HG03280 (cell line): ENCODE measurements around the gene NRBP1.

Experiments used
- ATAC-seq: cut with Tn5 transposase; IDR thresholded peaks from one replicate; pipeline ENCODE4 v1.9.1; 2021; ENCODE audit warnings: mild to moderate bottlenecking, moderate library complexity; ENCODE audit not compliant: unreplicated experiment

Gene NRBP1

DNA sequence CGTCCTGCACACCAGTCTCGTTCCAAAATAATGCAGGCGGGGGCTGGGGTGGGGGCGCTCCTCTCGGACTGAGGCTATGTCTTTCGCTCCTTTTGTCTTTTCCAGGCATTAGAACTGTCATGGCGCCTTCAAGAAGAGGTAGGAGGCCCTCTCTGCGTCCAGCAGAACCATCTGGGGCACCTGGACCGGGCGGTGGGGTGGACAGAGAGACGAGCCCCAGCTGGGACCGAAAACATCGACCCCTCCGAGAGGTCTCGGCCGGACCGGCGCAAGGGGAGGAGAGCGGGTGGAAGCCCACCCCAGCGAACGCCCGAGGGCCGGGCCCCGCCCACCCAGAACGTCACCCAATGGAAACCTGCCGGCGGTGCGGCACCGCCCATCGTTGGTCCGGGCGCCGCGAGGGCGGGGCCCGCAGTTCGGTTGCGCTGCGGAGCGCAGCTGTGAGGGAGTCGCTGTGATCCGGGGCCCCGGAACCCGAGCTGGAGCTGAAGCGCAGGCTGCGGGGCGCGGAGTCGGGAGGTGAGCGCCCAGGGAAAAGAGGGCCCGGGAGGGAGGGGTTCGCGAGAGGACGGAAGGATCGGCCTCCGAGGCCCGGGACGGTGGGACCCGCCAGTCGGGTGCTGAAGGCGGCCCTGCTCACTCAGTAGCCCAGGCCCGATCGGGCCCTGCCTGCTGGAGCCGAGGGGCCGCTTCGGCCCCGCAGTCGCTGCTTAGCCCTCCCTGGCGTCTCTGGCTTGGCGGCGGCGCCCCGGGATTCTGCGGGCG, at the start of gene NRBP1:
TSS of gene NRBP1 (plus strand) at position 419 of the 765 bp plus-strand sequence. CDS start 4,643 bp downstream, outside the sequence.
- peak; percentile 90 for ATAC-seq

DNA sequence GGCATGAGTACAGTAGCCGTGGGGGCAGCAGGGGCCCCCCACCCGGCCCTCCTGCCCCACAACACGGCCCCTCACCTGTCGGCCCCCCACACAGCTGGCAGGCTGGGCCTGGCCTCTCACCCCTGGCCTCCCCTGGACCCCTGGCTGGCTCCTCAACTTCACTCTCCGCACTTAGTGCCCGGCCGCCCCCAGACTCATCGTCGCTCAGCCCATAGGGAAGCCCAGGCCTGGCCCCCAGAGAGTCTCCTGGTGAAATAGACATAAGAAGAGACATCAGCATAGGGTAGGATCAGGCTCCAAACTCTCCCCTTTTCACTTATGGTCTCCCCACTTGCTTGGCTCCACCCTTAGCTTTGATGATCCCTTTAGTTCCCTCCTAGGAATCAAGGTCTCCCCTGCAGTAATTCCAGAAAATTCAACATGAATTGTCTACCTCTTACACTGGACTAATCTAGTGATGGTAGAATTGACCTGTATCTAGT, 49.6 kb upstream of the NRBP1 start:
- ATAC-seq: no peak

DNA sequence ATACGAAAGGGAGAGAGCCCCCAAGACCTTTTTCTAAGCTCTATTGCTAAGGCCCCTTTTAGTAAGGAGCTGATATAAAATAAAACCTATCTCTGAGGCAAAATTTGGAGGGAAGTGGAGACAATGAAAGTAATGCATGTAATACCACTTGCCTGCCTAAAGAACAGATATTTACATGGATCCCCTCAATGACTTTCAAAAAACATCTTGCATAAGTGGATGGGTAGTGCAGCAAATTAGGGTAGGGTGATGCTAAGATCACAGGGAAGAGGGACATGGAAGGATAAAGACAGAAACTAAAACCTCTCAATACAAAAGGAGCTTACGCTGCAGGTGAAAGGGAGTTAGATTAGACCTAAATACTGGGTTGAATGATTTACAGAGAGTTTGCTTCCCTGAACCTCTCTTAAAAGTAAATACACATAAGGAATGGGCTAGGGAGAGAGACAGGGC, 49.0 kb upstream of the NRBP1 start:
- no peak for ATAC-seq

DNA sequence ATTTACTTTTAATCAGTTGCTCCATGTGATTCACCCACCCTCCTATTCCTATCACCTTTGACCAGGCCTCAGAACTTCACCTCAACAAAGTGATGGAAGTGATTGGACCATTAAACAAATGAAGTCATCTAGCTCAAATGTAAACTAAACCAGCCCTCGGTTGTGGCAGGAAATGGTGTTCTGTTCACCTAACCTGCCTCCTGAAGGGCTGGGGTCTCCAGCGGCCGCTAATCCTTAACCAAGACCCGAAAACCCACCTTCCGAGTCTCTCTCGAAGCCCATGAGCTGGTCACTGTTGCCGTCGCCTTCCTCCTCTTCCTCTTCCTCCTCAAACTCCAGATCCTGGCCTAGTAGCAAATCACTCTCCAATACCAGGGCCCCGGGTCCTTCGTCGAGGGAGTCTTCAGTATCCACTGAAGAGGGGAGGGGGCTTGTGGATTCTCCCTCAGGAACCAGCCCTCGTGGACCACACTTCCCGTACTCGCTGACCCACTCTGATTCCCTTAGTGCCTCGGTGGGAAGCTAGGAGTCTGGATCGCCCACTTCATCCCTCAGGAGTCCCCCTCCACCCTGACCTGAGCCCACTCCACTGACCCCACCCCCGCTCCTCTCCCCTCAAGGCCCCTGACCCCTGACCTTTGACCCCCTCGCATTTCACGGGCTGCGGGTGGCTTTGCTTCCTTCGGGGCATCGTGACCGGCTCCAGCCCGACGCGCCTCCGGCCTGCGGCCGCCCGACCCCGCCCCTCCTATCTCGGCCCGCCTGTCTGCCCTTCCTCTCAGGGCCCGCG, 48.4 kb upstream of the NRBP1 start:
- ATAC-seq: peak; percentile 36

DNA sequence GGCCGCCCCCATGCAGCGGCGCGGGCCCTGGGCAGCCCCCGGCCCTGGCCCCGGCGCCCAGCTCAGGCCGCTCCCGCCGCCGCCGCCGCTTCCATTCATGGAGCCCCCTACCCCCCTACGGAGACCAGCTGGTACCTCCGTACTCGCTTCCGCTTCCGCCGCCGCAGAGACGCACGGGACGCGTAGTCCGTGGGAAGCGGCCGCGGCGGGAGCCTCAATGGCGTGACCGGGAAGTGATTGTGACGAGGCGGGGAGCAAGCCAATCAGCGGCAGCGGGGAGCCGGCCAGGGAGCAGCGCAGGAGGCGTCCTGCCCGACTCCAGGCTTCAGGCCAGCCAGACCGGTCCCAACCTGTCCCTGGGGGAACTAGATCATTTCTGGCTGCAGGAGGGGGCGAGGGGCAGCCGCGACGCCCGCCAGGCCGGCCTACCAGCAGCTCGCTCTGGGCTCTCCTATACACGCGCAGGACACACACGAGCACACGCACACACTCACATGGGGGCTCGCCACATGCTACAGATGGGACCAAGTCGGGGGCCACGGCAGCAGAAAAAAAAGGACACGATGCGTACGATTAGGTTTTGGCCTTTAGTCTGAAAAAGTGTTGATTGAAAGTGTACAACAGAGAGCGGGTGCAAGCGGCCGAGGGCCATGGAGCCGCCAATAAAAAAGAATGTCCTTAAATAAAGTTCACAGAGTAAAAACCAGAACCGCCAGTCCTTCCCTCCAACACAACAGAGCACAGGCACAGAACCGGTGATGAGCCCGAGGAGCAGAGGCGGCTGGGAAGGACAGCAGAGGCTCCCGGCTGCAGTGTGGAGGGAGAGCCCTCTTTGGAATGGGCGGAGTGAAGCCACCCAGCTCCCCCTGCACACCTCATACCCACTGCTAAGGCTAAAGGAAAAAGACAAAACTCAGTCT, 47.5 kb upstream of the NRBP1 start, which contains the start of gene ZNF513:
TSS of gene ZNF513 (minus strand) at position 109 of the 920 bp plus-strand sequence. CDS start 208 bp downstream, outside the sequence.
- peak; percentile 88 for ATAC-seq

DNA sequence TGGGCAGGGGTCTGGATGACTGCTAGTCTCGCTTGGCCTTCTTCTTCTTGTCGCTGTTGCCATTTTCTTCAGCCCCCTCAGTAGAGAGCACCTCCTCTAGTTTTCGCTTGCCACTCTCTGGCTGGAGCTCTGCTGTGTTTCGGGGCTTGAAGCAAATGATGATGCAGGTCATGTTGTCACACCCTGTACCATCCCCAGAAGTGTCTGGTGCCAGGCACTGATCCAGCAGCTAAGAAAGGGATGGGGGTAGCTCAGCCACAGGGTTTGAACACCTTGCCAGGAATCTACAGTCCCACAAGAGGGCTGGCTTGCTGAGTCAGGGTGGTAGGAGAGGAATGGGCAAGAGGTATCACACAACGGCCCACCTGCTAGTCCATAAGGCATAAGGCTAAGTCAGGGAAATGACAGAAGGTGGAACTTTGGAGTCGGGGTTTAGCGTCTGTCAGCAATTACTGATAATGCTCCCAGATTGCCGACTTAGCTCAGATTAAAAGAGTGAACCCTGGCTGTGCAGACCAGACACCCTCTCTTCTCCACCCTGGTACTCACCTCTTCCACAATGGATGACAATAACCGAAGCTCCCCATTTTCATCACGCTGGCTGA, 46.8 kb upstream of the NRBP1 start:
- no peak for ATAC-seq

DNA sequence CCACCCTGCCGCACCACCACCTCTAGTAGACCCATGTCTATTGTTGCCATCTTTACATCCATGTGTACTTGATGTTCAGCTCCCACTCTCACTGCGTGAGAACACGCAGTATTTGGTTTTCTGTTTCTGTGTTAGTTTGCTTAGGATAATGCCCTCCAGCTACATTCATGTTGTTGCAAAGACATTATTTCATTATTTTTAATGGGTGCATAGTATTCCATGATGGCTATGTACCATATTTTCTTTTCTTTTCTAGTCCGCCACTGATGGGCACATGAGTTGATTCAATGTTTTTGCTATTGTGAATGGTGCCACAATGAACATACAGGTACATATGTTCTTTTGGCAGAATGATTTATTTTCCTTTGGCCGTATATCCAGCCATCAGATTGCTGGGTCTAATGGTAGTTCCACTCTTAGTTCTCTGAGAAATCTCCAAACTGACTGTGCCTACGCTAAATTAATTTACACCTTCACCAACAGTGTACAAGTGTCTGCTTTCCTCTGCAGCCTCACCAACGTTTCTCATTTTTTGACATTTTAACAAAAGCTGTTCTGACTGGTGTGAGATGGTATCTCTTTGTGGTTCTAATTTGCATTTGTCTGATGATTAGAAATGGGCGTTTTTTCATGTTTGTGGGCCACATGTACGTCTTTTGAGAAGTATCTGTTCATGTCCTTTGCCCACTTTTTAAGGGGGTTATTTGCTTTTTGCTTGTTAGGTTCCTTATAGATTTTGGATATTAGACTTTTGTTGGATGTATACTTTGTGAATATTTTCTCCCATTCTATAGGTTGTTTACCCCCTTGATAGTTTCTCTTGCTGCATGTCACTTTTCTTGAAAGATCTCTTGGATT, 37.4 kb upstream of the NRBP1 start:
- no peak for ATAC-seq

DNA sequence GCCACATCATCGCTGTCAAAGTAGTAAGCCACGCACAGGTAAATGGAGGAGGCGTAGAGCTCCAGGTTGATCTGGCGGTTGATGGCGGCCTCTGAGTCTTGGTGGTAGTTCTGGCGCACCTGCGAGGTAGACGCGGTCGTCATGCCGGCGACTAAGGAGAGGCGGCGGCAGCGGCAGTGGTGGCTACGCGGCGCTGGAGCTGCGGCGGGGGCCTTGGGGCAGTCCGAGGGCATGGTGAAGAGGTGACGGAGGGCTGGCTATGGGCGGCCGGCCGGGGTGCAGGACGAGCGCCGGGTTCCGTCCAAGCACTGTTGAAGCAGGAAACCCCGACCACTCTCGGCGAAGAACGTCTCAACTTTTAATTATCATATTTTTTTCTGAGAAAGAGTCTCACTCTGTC, 35.2 kb upstream of the NRBP1 start:
- no peak for ATAC-seq

DNA sequence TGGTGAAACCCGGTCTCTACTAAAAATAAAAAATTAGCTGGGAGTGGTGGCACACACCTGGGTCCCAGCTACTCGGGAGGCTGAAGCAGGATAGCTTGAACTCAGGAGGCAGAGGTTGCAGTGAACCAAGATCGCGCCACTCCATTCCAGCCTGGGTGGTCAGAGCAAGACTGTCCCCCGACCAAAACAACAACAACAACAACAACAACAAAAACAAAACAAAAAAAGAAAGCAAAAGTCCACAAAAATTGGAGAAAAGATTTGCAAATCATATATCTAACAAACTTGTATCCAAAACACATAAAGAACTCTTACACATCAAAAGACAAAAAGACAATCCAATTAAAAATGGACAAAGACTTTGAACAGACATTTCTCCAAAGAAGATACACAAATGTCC, 29.5 kb upstream of the NRBP1 start:
- ATAC-seq: no peak

DNA sequence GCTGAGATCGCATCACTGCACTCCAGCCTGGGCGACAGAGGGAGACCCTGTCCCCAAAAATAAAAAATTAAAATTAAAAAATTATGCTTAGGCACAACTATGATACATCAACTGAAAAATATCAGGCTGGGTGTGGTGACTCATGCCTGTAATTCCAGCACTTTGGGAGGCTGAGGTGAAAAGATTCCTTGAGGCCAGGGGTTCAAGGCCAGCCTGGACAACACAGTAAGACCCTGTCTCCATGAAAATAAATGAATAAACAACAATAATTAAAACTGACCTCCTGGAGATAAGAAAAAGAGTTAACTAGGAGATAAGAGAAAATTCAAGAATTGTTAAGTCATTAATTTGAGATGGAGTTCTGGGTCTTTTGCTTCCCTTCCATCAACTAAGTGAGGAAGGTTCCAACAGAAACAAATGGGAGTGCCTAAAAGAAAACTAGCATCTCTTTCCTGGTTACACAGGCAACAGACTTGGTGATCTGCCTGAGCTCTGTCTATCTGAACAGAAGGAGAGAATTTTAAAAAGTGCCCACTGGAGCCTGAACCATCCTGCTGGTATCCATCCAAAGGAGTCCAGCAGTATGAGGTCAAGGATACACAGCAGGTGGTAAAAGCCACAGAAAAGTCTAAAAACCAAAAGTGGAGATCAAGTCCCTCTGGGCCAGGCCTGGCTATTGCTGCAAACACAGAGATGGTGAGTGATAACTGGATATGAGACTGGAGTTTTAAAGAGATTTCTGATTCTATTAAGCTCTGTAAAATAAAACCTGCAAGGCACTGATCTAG, 27.9 kb upstream of the NRBP1 start:
- ATAC-seq: no peak

DNA sequence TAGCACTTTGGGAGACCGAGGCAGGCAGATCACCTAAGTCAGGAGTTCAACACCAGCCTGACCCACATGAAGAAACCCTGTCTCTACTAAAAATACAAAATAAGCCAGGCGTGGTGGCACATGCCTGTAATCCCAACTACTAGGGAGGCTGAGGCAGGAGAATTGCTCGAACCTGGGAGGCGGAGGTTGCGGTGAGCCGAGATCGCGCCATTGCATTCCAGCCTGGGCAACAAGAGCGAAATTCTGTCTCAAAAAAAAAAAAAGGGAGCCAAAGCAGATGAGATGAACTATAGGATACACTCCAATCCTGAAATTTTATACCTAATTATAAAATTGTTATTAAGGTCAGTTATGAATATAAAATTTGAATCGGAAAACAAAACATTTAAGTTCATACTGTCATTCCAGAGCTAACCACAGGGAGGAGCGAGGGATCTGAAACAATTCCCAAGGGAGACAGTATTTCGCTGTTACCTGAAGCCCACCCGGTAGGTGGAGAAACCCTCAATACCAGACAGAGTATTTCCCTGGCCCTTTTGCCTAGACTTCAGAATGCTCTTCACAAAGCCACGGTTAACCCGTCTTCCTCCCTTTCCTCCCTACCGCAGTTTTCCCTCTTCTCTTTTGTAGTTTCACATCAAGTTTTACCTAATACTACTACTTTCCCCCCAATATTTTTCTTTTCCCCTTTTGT, 20.5 kb upstream of the NRBP1 start:
- no peak for ATAC-seq

DNA sequence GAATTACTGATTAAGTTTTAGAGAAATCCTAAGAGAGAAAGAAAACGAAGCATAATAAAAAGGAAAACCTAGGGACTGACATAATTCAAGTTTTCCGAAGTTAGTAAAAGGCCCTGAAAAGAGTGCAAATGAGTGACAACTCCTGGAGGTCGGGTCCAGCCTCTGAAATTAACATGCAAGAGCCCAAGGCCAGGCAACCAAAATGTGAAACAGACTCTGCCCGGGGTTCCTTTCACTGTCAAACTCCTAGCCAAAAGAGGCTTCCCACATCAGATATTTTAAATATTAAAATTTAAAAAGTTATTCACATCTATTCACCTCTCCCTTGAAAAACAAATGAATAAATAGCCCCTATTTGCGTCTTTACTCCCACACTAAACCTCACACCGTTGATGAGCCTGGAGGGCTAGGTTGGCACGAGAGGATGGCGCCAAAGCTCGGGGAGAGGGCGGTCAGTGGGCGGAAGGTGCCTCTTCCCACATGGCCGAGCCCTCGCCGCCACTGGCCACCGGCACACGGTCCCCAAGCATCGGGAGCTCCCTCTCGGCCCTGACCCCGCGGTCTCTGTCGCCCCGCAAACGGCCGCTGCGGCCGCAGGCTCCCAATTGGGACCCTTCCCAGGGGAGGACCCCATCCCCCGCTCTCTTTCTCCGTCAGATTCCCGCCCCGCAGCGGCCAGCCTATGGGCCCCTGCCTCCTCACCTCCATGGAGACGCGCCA, 19.7 kb upstream of the NRBP1 start:
- ATAC-seq: peak; percentile 16

DNA sequence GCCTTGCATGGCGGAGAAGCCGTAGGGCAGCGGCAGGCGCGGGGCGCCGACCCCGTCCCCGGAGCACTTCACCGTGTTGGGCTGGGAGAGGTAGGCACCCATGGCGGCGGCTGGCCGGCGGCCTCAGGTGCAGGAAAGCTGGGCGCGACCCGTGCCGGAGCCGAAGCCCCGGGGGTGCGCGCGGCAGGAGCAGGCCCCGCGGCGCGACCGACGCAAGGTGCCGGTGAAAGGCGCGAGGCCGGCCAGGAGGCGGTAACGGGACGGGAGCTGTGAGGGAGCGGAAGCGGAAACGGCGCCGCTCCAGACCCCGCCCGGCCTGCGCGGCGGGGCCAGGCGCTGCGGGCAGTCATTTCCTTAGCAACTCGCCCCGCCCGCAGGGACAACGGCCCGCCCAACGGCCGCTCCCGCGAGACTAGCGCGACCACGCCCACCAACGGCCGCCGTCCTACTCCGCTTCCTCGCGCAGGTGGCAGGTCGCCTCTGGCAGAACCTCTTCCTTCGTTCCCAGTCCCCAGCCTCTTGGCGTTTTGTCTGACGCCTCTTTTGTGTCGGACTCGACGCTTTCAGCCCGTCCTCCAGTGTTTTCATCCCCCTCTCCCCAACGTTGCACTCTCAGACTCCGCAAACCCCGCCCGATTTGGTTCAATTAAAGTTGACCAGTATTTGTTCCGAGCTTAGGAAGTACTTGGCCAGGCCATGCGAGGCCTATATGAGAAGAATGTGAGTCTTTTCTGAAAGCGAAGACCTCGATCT, 18.9 kb upstream of the NRBP1 start, which contains the start of gene PPM1G:
TSS of gene PPM1G (minus strand) at position 271 of the 753 bp plus-strand sequence. CDS start at position 102, 169 bp downstream.
- ATAC-seq: peak; percentile 95

DNA sequence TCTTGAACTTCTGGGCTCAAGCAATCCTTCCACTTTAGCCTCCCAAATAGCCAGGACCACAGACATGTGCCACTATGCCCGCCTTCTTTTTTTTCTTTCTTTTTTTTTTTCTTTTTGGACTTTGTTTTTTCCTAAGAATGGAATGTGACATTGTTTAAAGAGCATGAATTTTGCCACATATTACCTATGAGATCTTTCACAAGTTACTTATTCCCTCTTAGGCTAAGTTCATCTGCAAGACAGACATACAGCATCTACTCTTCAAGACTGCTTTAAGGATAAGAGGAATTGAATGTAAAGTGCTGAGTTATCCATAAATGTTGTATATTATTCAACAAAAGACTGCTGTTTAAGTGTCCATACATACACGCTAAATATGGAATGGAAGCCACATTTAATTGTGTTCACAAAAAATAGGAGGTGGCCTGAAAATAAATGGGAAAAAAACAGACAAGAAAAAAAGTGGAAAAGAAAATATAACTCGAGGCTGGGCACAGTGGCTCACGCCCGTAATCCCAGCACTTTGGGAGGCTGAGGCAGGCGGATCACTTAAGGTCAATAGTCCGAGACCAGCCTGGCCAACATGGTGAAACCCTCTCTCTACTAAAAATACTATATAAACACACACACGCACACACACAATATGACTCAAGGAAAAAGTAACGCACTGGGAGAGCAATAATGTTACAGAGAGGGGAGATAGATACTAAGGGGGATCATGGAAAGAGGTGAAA, 15.8 kb upstream of the NRBP1 start:
- ATAC-seq: no peak

DNA sequence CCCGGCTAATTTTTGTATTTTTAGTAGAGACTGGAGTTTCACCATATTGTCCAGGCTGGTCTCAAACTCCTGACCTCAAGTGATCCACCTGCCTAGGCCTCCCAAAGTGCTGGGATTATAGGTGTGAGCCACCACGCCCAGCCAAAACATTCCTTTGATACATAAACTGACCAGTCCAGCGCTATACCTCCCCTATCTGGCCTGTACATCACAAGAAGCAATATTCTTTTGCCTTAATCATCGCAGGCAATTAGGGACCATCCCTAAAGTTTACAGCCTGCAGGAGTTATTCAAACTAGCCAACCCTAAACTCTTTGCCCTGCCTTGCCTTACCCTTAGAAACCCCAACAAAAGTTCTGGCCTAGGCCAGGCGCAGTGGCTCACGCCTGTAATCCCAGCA, 12.3 kb upstream of the NRBP1 start:
- ATAC-seq: no peak

DNA sequence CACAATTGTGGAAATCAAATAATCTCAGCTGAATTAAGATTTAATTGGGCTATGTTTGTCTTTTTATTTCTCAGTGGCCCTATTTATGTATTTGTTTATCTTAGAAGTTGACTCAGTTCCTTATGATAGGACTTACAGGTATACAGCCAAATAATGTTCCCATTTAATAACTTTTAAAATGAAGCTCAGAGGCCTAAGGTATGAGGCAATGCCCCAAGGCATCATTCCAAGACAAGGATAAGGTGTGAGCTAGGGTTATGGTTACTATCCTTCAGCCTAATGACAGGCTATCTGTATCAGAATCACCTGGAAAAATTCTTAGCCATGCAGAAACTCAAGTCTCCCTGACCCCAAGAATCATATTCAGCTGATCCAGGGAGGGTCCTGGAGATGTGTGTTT, 7.4 kb upstream of the NRBP1 start:
- ATAC-seq: no peak
